Measurements from ENCODE around the gene DNLZ.

DNA sequence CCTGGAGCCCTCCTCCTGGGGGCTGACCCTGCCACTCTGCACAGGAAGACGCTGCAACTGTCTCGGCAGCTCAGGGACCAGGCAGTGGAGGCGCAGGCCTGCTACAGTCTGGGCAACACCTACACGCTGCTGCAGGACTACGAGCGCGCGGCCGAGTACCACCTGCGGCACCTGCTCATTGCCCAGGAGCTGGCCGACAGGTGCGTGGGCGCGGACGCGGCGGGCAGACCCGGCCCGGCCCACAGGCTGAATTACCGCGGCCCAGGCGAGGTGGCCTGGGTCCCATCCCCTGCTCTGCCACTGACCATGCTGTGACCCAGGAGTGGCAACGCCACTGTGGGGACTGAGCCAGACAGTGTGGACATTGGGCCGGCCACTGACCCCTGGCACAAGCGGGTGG lies 25.0 kb downstream of the DNLZ start:
- TF ChIP-seq, protein P1, sequence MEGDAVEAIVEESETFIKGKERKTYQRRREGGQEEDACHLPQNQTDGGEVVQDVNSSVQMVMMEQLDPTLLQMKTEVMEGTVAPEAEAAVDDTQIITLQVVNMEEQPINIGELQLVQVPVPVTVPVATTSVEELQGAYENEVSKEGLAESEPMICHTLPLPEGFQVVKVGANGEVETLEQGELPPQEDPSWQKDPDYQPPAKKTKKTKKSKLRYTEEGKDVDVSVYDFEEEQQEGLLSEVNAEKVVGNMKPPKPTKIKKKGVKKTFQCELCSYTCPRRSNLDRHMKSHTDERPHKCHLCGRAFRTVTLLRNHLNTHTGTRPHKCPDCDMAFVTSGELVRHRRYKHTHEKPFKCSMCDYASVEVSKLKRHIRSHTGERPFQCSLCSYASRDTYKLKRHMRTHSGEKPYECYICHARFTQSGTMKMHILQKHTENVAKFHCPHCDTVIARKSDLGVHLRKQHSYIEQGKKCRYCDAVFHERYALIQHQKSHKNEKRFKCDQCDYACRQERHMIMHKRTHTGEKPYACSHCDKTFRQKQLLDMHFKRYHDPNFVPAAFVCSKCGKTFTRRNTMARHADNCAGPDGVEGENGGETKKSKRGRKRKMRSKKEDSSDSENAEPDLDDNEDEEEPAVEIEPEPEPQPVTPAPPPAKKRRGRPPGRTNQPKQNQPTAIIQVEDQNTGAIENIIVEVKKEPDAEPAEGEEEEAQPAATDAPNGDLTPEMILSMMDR (IDR thresholded peaks at IDR 0.05) = no peak
- no peak for TF ChIP-seq POLR2A (IDR thresholded peaks at IDR 0.05)

All from adrenal gland (tissue), 5 donors.